Activated CD8-positive, alpha-beta memory T cell treated with anti-CD3 and anti-CD28 coated beads, Interleukin-2, amount 50 U/mL, for 4 hours (primary cell): ENCODE results near the gene POMT1.
"Not testable (repeated sequence)": the region's sequence is repeated elsewhere in the genome, so short reads cannot be mapped to it uniquely, and the experiment has no call there.

ENCODE experiments used
- DNase-seq: peaks from one replicate; pipeline ENCODE4 v3.0.0-alpha.2; 2020

POMT1 gene

GRCh38 chr9:131502781-131503625 lies at the start of gene POMT1:
POMT1 (plus strand) TSS chr9:131502918; CDS start chr9:131504219, 1,301 bp downstream.
- DNase-seq = peak; percentile 85

- no peak for DNase-seq
Observed at GRCh38 chr9:131454028-131454427, 48.7 kb upstream of the POMT1 start.

- not testable (repeated sequence) for DNase-seq
Observed at GRCh38 chr9:131455655-131456054, 47.1 kb upstream of the POMT1 start.

GRCh38 chr9:131457746-131458145 lies 45.0 kb upstream of the POMT1 start:
- DNase-seq = no peak

GRCh38 chr9:131459056-131459455 lies 43.7 kb upstream of the POMT1 start:
- DNase-seq = no peak

- DNase-seq = no peak
Observed at GRCh38 chr9:131461166-131461565, 41.6 kb upstream of the POMT1 start.

- no peak for DNase-seq
Observed at GRCh38 chr9:131464354-131465000, 38.2 kb upstream of the POMT1 start.

- DNase-seq = no peak
Observed at GRCh38 chr9:131465401-131465800, 37.3 kb upstream of the POMT1 start.

- no peak for DNase-seq
Observed at GRCh38 chr9:131467214-131467935, 35.3 kb upstream of the POMT1 start.

GRCh38 chr9:131468031-131468430 lies 34.7 kb upstream of the POMT1 start:
- DNase-seq = no peak

- DNase-seq = no peak
Observed at GRCh38 chr9:131469356-131469755, 33.4 kb upstream of the POMT1 start.

- DNase-seq = peak; percentile 5
Observed at GRCh38 chr9:131469951-131470350, 32.8 kb upstream of the POMT1 start.

- DNase-seq = no peak
Observed at GRCh38 chr9:131470581-131470991, 32.1 kb upstream of the POMT1 start.

GRCh38 chr9:131472085-131472484 lies 30.6 kb upstream of the POMT1 start:
- not testable (repeated sequence) for DNase-seq

GRCh38 chr9:131473198-131473885 lies 29.4 kb upstream of the POMT1 start:
- no peak for DNase-seq

- DNase-seq = no peak
Observed at GRCh38 chr9:131473891-131474290, 28.8 kb upstream of the POMT1 start.

- DNase-seq = no peak
Observed at GRCh38 chr9:131474711-131475110, 28.0 kb upstream of the POMT1 start.

GRCh38 chr9:131475111-131475955 lies 27.4 kb upstream of the POMT1 start:
- no peak for DNase-seq

- DNase-seq = no peak
Observed at GRCh38 chr9:131475956-131476776, 26.6 kb upstream of the POMT1 start.

- DNase-seq = no peak
Observed at GRCh38 chr9:131476777-131477345, 25.9 kb upstream of the POMT1 start.

- DNase-seq = no peak
Observed at GRCh38 chr9:131477367-131477766, 25.4 kb upstream of the POMT1 start.
